ENCODE results near the gene DHCR7. TPM values are rescaled to one million over a fixed set of nuclear protein-coding genes. Genes with fewer than 3 reads are reported as not detected.

Gene DHCR7
- total RNA-seq, 3 donors from 2014 or later (not counting 1 experiment from before 2014, with no cell fraction given), result 12.5 to 18.1 (median 15.9) TPM

- peaks cover 77% of the 10 kb centered on the region for H3K36me3 ChIP-seq (ENCODE audit: control insufficient read depth, insufficient read depth, low read length)
- intact Hi-C loops (cut with micrococcal nuclease), result no loop called here
- H3K36me3 Mint-ChIP-seq, result peaks cover 18% of the 10 kb centered on the region
These were observed 38.1 kb upstream of the DHCR7 start for GRCh38 chr11:71486320-71486719.

GRCh38 chr11:71485466-71485865, 37.3 kb upstream of the DHCR7 start:
- ATAC-seq, result no peak
- no peaks in the 10 kb centered on the region for H3K9me3 Mint-ChIP-seq
- no peaks in the 10 kb centered on the region for H3K27me3 ChIP-seq (ENCODE audit: control insufficient read depth, insufficient read depth, low read length)
- no peak overlapping the region for H3K27ac ChIP-seq (ENCODE audit: low read length)
- H3K4me3 ChIP-seq (ENCODE audit: low read length), result no peak overlapping the region
- H3K27ac Mint-ChIP-seq, result peak overlapping the region in 1 of 2 donors; percentile 27
- H3K36me3 Mint-ChIP-seq, result peaks cover 18% of the 10 kb centered on the region
- H3K27me3 Mint-ChIP-seq (ENCODE audit: low read depth in 2 of 2), result no peaks in the 10 kb centered on the region
- WGBS (ENCODE audit: insufficient coverage), result 97% methylated on average over 18 of the region's 18 CpGs
- H3K4me1 ChIP-seq (ENCODE audit: control insufficient read depth, insufficient read depth, low read length), result no peaks in the 10 kb centered on the region
- peaks cover 0 to 14% of the 10 kb centered on the region in 2 donors for H3K4me1 Mint-ChIP-seq
- no peak for DNase-seq
- TF ChIP-seq, protein P1, sequence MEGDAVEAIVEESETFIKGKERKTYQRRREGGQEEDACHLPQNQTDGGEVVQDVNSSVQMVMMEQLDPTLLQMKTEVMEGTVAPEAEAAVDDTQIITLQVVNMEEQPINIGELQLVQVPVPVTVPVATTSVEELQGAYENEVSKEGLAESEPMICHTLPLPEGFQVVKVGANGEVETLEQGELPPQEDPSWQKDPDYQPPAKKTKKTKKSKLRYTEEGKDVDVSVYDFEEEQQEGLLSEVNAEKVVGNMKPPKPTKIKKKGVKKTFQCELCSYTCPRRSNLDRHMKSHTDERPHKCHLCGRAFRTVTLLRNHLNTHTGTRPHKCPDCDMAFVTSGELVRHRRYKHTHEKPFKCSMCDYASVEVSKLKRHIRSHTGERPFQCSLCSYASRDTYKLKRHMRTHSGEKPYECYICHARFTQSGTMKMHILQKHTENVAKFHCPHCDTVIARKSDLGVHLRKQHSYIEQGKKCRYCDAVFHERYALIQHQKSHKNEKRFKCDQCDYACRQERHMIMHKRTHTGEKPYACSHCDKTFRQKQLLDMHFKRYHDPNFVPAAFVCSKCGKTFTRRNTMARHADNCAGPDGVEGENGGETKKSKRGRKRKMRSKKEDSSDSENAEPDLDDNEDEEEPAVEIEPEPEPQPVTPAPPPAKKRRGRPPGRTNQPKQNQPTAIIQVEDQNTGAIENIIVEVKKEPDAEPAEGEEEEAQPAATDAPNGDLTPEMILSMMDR (IDR thresholded peaks at IDR 0.05), result no peak
- no peak overlapping the region for H3K4me3 Mint-ChIP-seq
- H3K9me3 ChIP-seq (ENCODE audit: control insufficient read depth, insufficient read depth, low read length), result no peaks in the 10 kb centered on the region
- intact Hi-C loops (cut with micrococcal nuclease), result no loop called here
- H3K36me3 ChIP-seq (ENCODE audit: control insufficient read depth, insufficient read depth, low read length), result peaks cover 77% of the 10 kb centered on the region

More at GRCh38 chr11:71486320-71486719, 38.1 kb upstream of the DHCR7 start:
- Mint-ChIP-seq H3K27me3 (ENCODE audit: low read depth in 2 of 2) (no peaks in the 10 kb centered on the region), H3K9me3 (no peaks in the 10 kb centered on the region), H3K27ac (peak overlapping the region in 1 of 2 donors; percentile 23), H3K4me3 (no peak overlapping the region), H3K4me1 (peaks cover 0 to 14% of the 10 kb centered on the region in 2 donors)
- Histone ChIP-seq H3K27ac (ENCODE audit: low read length) (no peak overlapping the region), H3K4me3 (ENCODE audit: low read length) (no peak overlapping the region), H3K27me3 (ENCODE audit: control insufficient read depth, insufficient read depth, low read length) (no peaks in the 10 kb centered on the region), H3K9me3 (ENCODE audit: control insufficient read depth, insufficient read depth, low read length) (no peaks in the 10 kb centered on the region), H3K4me1 (ENCODE audit: control insufficient read depth, insufficient read depth, low read length) (no peaks in the 10 kb centered on the region)
- WGBS (ENCODE audit: insufficient coverage), result 100% methylated on average over 1 of the region's 1 CpG
- ATAC-seq (no peak), DNase-seq (no peak)
- TF ChIP-seq, protein P1 (IDR thresholded peaks at IDR 0.05), result no peak

GRCh38 chr11:71485063-71485399, 36.8 kb upstream of the DHCR7 start:
- H3K9me3 ChIP-seq (ENCODE audit: control insufficient read depth, insufficient read depth, low read length), result no peaks in the 10 kb centered on the region
- H3K36me3 ChIP-seq (ENCODE audit: control insufficient read depth, insufficient read depth, low read length), result peaks cover 73% of the 10 kb centered on the region
- H3K4me1 Mint-ChIP-seq, result peaks cover 0 to 14% of the 10 kb centered on the region in 2 donors
- H3K4me1 ChIP-seq (ENCODE audit: control insufficient read depth, insufficient read depth, low read length), result no peaks in the 10 kb centered on the region
- H3K27ac ChIP-seq (ENCODE audit: low read length), result no peak overlapping the region
- no peaks in the 10 kb centered on the region for H3K27me3 Mint-ChIP-seq (ENCODE audit: low read depth in 2 of 2)
- ATAC-seq, result no peak
- H3K4me3 ChIP-seq (ENCODE audit: low read length), result no peak overlapping the region
- no peaks in the 10 kb centered on the region for H3K27me3 ChIP-seq (ENCODE audit: control insufficient read depth, insufficient read depth, low read length)
- H3K27ac Mint-ChIP-seq, result no peak overlapping the region
- 98% methylated on average over 6 of the region's 6 CpGs for WGBS (ENCODE audit: insufficient coverage)
- H3K9me3 Mint-ChIP-seq, result no peaks in the 10 kb centered on the region
- no peak for DNase-seq
- TF ChIP-seq, protein P1 (IDR thresholded peaks at IDR 0.05), result no peak
- intact Hi-C loops (cut with micrococcal nuclease), result no loop called here
- peaks cover 18% of the 10 kb centered on the region for H3K36me3 Mint-ChIP-seq
- H3K4me3 Mint-ChIP-seq, result no peak overlapping the region
